HepG2 (cell line): ENCODE data around the gene LTBR. TPM values are rescaled to one million over a fixed set of nuclear protein-coding genes. Genes with fewer than 3 reads are reported as not detected.

Experiments used
- EEA1 ChIP-seq: sonication (generic); formaldehyde crosslinking; IDR thresholded peaks from 2 replicates; pipeline ENCODE4 v1.5.1; 2020; ENCODE audit warnings: mild to moderate bottlenecking, missing genetic modification reagents, borderline replicate concordance
- KDM2A ChIP-seq: sonication (generic); formaldehyde crosslinking; IDR thresholded peaks from 2 replicates; pipeline ENCODE4 v1.4.0; 2020; ENCODE audit warnings: low read depth, missing genetic modification reagents, borderline replicate concordance
- KLF9 ChIP-seq: IDR thresholded peaks from 2 replicates; pipeline ENCODE4 v1.6.1; 2016; ENCODE audit warnings: low read depth
- MTF1 ChIP-seq: sonication (generic); formaldehyde crosslinking; IDR thresholded peaks from 2 replicates; pipeline ENCODE4 v1.5.0; 2020; ENCODE audit warnings: missing genetic modification reagents
- NR1H2 ChIP-seq: sonication (generic); formaldehyde crosslinking; IDR thresholded peaks from 2 replicates; pipeline ENCODE4 v1.8.1; 2022; ENCODE audit warnings: low read depth, missing genetic modification reagents, borderline replicate concordance
- PCBP1 ChIP-seq: fragments of 200-400 bp; formaldehyde crosslinking; IDR thresholded peaks from 2 replicates; pipeline ENCODE4 v1.6.1; 2017; ENCODE audit warnings: mild to moderate bottlenecking, low read depth, low read length, borderline replicate concordance
- RARA ChIP-seq: IDR thresholded peaks from 2 replicates; pipeline ENCODE4 v1.6.1; 2016; ENCODE audit warnings: missing genetic modification reagents, missing compliant biosample characterization
- SMAD9 ChIP-seq: sonication (generic); formaldehyde crosslinking; IDR thresholded peaks from 2 replicates; pipeline ENCODE4 v1.5.1; 2020; ENCODE audit warnings: mild to moderate bottlenecking, missing genetic modification reagents
- SPEN ChIP-seq: sonication (generic); formaldehyde crosslinking; IDR thresholded peaks from 2 replicates; pipeline ENCODE4 v1.5.1; 2020; ENCODE audit warnings: low read depth, mild to moderate bottlenecking, missing genetic modification reagents
- TEF ChIP-seq: sonication (generic); formaldehyde crosslinking; IDR thresholded peaks from 2 replicates; pipeline ENCODE4 v1.5.0; 2020; ENCODE audit warnings: missing genetic modification reagents
- ZNF235 ChIP-seq: sonication (generic); formaldehyde crosslinking; IDR thresholded peaks from 2 replicates; pipeline ENCODE4 v1.8.1; 2023; ENCODE audit warnings: mild to moderate bottlenecking, missing genetic modification reagents, borderline replicate concordance
- ZNF687 ChIP-seq: sonication (generic); formaldehyde crosslinking; IDR thresholded peaks from 2 replicates; pipeline ENCODE4 v1.5.1; 2020; ENCODE audit warnings: mild to moderate bottlenecking, missing genetic modification reagents, moderate library complexity
- polyA plus RNA-seq, 8 experiments: library from polyadenylated mRNA; depleted of rRNA in 3 of 8; stranded (reverse) in 7 of 8; unstranded in 1 of 8; fragments of >200 nt; fragmentation: Illumina TruSeq in 4 of 8; extraction: Trizol in 4 of 8; gene quantifications; 2 replicates each; pipeline versions ENCODE4 v1.2.1 to v1.2.3, GENCODE V29; 2011 to 2016; ENCODE audit warnings: low read depth in 4 of 8, missing spikeins in 1 of 8, mixed read lengths in 1 of 8; ENCODE audit not compliant: insufficient read depth in 1 of 8
- total RNA-seq, 5 experiments: library from RNA; depleted of rRNA; stranded (reverse); fragments of >200 nt; fragmentation: Illumina TruSeq; extraction: Trizol; gene quantifications; 2 replicates each; pipeline ENCODE4 v1.2.3, GENCODE V29; 2016; ENCODE audit warnings: low read depth in 1 of 5
- TF ChIP-seq, protein P1 (sequence below), 2 experiments: sonication (generic) in 1 of 2; formaldehyde crosslinking in 1 of 2; IDR thresholded peaks; 2 replicates each; pipeline versions ENCODE4 v1.6.1 to v1.9.0; 2014 to 2022; ENCODE audit warnings: antibody characterized with exemption in 1 of 2, borderline replicate concordance in 1 of 2, inconsistent platforms in 1 of 2, low read depth in 1 of 2, missing genetic modification reagents in 1 of 2
- TF ChIP-seq, protein P2 (sequence below): sonication (generic); formaldehyde crosslinking; IDR thresholded peaks from 2 replicates; pipeline ENCODE4 v1.4.0; 2020; ENCODE audit warnings: missing genetic modification reagents
- TF ChIP-seq, protein P3 (sequence below): sonication (generic); formaldehyde crosslinking; IDR thresholded peaks from 2 replicates; pipeline ENCODE4 v1.5.0; 2020; ENCODE audit warnings: missing genetic modification reagents, mild to moderate bottlenecking, borderline replicate concordance

LTBR gene
- total and polyA plus RNA-seq, 2 of the 13 experiments (the other 11 are each of a cell fraction or from before 2014, with no cell fraction given) = 31.4 to 34.8 TPM

DNA sequence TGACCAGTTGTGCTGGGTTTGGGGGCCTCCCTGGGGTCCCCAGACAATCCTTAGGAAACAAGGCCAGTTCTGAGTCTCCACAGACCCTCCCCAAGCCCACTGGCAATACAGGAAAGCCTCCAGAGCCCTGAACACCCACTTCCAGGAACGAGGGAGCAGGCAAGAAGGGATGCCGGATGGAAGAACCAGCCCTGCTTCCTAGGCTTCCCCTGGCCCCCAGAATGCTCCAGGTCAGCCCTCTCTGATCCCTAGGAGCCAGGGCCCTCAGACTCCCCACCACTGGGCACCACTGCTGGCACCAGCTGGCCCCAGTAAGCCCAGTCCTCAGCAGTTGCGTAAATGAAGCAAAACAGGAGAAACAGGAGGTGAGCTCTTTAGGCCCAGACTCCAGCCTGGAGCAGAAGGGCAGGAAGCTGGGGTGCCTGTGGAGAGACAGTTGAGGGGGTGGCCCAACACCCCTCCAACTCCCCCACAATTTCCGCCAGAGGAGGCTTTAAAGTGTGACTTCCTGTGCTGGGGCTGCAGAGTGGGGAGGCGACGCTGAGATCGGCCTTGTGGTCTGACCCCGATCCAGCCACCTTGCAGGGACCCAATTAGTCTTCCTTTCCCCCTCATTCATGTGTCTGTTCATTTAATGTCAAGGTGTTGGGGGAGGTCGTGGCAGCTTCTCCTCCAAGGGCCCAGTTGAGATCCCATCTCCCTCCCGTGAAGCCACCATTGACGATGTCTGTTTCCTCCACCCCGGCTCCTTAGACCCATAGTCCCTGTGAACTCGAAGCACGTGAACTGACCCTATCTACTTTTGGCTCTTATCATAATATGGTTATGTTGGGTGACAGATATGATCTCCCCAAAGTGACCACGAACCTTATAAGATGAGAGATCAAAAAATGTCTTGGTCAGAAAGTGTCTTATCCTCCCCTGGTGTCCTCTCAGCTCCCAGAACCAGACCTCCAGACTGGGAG lies 46.8 kb upstream of the LTBR start (continued):
- TF ChIP-seq, protein P1, sequence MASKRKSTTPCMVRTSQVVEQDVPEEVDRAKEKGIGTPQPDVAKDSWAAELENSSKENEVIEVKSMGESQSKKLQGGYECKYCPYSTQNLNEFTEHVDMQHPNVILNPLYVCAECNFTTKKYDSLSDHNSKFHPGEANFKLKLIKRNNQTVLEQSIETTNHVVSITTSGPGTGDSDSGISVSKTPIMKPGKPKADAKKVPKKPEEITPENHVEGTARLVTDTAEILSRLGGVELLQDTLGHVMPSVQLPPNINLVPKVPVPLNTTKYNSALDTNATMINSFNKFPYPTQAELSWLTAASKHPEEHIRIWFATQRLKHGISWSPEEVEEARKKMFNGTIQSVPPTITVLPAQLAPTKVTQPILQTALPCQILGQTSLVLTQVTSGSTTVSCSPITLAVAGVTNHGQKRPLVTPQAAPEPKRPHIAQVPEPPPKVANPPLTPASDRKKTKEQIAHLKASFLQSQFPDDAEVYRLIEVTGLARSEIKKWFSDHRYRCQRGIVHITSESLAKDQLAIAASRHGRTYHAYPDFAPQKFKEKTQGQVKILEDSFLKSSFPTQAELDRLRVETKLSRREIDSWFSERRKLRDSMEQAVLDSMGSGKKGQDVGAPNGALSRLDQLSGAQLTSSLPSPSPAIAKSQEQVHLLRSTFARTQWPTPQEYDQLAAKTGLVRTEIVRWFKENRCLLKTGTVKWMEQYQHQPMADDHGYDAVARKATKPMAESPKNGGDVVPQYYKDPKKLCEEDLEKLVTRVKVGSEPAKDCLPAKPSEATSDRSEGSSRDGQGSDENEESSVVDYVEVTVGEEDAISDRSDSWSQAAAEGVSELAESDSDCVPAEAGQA (IDR thresholded peaks at IDR 0.05; ENCODE audit: low read depth) = no peak
- TF ChIP-seq, protein P1 (CRISPR knock-in tag; IDR thresholded peaks at IDR 0.05; ENCODE audit: borderline replicate concordance) = no peak
- no peak for TF ChIP-seq TEF (CRISPR knock-in tag)
- no peak for TF ChIP-seq ZNF235 (CRISPR knock-in tag)
- no peak for TF ChIP-seq KDM2A
- peak; percentile 84 for TF ChIP-seq ZNF687 (CRISPR knock-in tag)
- TF ChIP-seq KLF9 (CRISPR knock-in tag) = no peak
- TF ChIP-seq EEA1 (CRISPR knock-in tag) = peak; percentile 42; the same call in 1 of the 2 replicates
- TF ChIP-seq MTF1 (CRISPR knock-in tag) = no peak
- no peak for TF ChIP-seq SPEN (CRISPR knock-in tag)
- TF ChIP-seq PCBP1 = 0 out of 2 replicates have a peak, but pooled peaks have one; percentile 23
- TF ChIP-seq SMAD9 (CRISPR knock-in tag) = no peak
- TF ChIP-seq RARA (CRISPR knock-in tag) = no peak
- TF ChIP-seq NR1H2 = no peak
- TF ChIP-seq, protein P2, sequence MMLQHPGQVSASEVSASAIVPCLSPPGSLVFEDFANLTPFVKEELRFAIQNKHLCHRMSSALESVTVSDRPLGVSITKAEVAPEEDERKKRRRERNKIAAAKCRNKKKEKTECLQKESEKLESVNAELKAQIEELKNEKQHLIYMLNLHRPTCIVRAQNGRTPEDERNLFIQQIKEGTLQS (CRISPR knock-in tag) = no peak
- TF ChIP-seq, protein P3, sequence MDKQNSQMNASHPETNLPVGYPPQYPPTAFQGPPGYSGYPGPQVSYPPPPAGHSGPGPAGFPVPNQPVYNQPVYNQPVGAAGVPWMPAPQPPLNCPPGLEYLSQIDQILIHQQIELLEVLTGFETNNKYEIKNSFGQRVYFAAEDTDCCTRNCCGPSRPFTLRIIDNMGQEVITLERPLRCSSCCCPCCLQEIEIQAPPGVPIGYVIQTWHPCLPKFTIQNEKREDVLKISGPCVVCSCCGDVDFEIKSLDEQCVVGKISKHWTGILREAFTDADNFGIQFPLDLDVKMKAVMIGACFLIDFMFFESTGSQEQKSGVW = no peak
